ENCODE data around the gene RRP15.

The RRP15 gene

DNA sequence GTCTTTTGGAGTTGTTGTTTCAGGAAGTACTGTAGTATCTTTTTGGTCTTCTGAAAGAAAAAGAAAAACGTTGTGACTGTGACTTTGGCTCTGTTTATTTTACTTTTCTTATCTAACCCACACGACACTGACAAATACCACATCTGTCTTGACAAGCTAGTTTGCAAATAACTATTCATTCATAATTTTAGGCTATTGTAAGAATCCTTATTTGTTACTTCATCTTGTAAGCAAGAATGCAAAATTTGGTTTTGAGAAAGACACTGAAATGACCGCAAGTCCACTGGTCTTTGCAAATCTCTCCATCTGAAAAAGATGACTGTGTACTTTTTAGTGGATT lies 72.8 kb downstream of the RRP15 start:
- in situ Hi-C loops (cut with HindIII; ENCODE audit: low sequenced_read_pairs), result no loop called here

DNA sequence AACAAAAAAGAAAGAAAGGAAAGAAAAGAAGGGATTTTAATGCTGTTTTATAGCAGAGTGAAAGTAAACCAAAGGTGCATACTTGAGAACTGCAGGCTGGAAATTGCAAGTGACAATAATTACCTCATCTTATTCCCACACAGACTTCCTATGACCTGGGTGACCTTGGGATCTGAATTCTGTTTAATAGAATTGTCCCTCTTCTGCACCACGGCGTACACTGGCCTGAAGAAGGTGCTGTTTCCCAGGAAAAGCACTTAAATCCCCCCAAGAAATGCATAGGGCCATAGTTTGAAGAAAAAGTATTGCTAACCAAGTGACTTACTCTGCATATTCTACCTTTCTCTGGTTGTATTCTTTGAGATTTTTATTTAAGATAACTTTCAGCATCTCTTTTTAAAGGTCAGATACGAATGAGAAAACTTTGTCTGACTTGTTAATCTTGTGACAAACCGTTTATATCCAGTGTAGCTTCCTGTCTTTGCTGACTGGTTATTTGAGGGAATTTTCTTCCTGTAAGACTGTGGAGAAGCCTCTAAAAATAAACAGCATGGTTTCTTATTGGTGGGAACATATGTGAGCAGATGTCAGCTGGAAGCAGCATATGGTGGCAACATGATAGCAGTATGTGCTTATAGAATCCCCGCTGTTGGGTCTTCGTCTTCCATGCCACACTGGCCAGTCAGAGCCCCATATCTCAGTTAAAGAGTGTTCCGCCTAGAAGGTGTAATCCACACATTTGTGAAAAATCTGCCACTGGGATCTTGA lies 76.4 kb downstream of the RRP15 start:
- in situ Hi-C loops (cut with HindIII; ENCODE audit: low sequenced_read_pairs), result no loop called here

DNA sequence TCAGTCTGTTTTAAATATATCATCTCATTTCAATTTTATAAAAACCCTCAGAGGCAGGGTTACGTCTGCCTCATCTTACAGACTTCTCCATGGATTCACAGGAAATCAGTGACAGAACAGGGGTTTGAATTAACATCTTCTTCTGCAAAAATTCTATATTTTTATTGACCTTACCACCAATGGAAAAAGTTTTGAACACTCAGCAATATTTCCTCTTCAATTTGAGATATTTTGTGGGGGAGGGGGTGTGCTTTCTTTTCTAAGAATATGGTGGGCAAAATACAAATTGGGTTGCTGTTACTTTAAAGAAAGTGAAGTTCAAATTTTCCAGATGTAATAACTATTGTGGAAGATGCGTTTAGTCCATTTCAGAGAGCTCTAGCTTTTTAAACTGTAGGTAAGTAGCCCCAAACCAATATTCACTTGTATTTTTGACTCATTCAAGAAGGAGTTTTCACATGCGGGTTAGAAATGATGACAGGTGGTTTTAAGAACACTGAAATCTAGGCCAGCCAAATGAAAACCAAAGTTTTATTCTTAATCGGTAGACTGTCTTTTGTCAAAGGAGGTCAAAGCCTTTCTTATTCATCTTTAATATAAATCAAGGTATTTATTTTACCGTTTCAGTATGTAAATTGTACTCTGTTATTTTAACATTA lies 77.5 kb downstream of the RRP15 start:
- in situ Hi-C loops (cut with HindIII; ENCODE audit: low sequenced_read_pairs), result no loop called here

DNA sequence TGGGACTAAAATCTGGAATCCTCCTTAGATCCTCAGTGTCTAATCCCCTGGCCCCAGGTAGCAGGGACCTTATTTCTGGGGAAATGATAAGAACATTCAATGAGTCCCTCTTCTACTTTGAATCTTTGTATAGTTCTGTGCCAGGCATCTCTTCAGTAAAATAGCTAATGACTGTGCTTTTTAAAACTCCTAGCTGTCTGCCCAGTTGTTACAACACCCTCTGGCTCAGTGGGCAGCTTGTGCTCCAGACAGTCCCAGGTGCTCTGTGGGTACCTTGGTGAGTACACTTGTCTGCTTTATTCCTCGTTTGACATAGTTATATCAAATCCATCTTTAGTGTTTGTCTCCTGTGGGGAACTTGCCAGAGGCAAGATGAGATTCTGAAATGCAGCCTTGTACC lies 78.0 kb downstream of the RRP15 start:
- in situ Hi-C loops (cut with HindIII; ENCODE audit: low sequenced_read_pairs), result no loop called here

DNA sequence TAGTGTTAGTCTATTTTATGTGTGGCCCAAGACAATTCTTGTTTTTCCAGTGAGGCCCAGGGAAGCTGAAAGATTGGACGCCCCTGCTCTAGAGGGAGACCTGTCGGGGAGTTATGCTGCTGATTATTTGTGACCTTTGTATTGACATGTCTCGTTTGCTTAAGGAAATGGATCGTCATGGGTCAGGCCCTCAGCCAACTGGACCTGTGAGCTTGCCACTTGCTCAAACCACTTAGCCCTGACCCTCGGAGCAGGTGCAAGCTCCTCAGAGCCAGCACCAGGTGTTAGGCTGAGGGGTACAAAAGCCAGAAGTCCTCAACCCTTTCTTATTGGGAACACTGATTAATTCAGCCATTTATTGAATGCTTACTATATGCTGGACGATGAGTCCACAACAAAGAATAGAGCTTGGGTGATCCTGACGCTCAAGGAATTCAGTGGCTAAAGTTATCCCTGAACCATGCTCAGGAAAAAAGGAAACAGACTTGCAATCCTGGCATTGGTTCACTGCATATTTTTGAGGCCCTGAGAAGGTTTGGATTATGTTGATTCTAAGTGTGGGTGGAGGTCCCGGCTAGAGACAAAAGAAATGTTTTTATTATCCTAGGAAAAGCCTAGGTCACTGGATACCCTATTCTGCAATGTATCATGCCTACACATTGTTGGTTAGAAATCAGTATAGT lies 79.1 kb downstream of the RRP15 start:
- in situ Hi-C loops (cut with HindIII; ENCODE audit: low sequenced_read_pairs), result no loop called here

DNA sequence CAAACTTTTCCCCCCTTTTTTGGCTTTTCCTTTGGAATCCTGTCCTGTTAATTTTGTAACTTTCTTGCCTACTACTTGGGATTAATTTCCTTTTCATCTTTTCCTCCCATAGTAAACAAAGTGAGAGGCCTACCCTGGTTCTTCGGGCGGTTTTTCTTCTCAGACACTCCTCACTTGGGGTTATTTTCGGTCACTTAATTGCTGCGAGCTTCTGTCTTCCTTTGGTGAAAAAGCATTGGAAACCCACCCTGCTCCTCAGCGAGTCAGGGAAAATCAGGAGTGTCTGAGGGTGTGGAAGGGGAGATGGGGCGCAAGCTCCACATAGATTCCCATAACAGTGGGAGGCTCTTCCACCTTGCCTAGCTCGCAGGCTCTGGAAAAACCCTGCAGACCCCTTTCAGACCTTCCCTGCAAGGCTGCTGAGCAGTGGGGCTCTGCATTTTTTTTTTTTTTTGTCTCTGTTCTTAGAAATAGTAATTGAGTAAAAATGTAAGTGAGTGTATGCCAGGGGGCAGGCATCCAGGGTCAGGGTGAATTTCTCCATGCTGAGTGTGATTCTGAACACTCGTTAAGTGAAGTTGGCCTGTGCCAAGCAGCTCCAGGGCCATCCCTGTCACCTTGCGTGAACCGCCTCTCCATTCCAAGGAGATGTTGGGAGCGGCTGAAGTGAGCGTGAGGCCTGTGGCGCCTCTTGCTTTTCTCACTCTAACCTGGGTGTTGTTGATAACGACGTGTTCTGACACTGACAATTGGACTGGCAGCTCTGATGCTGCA lies 80.3 kb downstream of the RRP15 start:
- in situ Hi-C loops (cut with HindIII; ENCODE audit: low sequenced_read_pairs), result no loop called here

DNA sequence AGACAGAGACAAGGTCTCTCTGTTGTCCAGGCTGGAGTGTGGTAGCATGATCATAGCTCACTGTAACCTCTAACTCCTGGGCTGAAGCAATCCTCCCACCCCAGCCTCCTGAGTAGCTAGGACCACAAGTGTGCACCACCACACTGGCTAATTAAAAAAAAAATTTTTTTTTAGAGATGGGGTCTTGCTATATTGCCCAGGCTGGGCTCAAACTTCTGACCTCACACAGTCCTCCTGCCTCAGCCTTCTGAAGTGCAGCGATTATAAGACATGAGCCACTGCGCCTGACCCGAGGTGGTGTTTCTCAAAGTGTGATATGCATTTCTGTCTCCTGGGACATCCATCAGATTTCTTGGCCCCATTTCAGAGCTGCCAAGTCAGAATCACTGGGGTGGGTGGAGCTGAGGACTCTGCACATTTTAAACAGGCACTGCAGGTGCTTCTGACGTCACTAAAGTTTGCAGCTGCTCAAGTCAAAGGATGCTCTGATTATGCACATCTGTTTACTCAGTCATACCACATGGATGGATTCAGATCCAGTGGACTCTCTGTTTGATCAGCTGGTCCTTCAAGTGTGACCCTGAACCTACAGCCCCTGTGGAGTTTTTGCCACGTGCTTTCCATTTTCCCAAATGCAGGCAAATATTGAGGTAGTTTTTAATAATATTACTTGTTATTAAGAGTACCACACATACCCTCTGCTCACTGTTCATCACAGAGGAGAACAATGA lies 81.4 kb downstream of the RRP15 start:
- in situ Hi-C loops (cut with HindIII; ENCODE audit: low sequenced_read_pairs), result no loop called here

DNA sequence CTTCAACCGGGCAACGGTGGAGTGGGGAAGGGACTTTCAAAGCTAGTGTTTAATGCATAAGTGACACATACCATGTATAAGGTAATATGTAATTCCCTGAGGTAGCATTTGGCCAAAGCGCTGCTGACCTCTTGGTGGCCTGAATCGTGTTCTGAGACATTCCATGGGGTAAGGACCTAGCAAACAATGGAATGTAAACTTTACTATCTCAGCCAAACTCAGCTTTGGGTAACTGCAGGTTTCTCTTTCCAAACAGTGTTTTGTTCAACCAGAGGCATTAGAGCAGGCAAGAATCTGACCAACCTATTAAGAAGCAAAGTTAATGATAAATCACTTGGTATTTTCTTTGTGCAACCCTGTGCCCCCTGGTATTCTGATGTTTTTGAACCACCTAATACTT lies 82.0 kb downstream of the RRP15 start:
- in situ Hi-C loops (cut with HindIII; ENCODE audit: low sequenced_read_pairs), result no loop called here

DNA sequence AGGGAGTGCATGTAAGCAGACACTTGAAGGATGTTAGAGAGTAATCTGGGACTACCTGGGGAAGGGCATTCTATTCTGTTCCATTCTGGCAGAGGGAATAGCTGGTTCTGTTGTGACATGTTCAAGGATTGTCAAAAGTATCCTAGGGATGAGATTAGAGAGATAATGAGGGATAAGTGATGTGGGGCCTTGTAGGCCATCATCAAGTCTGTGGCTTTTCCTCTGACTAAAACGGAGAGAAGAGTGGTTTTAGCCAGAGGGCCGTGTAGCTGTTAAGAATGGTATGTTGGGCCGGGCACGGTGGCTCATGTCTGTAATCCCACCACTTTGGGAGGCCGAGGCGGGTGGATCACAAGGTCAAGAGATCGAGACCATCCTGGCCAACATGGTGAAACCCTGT lies 83.6 kb downstream of the RRP15 start:
- in situ Hi-C loops (cut with HindIII; ENCODE audit: low sequenced_read_pairs), result no loop called here

DNA sequence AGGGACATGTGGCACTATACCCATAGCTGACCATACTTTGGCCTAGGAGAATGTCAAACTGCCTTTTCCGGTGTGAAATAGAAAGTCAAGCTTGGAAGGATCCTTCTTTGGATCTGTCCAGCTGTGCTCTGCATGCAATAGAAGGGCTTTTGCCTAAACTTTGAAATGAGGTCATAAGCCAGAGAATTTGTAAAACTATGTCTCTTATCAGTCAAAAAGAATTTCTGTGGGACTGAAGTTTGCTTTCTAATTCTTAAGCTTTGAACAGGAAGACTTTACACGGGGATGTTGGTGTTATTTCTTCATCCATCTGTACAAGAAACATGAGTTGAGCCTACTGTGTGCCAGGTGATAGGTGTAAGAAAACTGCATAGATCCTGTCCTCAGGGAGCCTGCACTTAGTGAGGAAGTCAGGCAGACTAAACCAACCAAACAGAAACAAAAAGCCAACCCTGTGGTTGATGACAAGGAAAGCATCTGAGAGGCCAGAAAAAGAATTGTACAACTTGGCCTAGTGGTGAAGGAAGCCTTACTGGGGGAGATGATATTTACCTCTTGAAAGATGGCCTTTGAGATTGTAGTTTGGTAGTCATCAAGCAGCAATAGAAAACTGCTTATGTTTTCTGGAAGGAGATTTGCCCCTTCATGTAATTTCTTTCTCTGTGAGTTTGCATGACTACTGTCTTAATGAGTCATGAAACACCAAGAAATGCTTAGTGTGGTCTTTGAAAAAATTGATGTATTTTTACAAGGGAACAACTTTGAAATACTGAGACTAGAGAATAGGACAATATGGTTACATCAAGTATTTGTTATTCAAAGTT lies 84.8 kb downstream of the RRP15 start:
- in situ Hi-C loops (cut with HindIII; ENCODE audit: low sequenced_read_pairs), result no loop called here

DNA sequence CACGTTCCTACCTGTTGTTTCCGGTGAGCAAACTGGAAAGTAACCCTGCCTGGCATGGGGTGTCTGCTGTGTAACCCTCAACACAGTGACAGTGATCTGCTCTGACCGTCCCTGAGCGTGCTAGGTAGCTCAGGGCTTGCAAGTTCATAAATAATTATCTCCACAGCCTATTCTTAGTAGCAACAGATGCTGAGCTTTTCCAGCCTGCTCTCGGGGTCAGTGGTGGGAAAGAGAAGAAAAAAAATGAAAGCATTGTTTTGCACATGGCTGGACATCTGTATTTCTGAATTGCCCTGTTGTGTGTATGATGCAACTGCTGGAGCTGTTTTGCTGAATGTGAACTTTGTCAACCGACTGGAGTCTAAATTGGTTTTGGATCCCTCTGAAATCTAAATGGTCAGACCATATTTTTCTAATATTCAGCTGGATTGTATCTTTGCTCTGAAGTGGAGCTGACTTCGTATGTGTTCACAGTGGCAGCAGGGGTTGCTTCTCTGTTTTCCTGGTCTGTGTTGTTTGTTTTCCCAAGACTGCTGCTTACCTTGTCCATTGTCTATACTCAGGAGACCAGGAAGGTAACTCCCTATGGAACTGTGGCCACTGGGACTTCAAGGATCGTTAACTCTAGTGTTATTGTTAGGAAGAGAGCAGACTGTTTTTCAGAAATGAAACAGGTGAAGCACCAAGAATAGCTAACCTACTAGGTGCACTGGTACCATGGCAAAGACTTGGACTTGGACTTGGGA lies 87.0 kb downstream of the RRP15 start:
- in situ Hi-C loops (cut with HindIII; ENCODE audit: low sequenced_read_pairs), result no loop called here

DNA sequence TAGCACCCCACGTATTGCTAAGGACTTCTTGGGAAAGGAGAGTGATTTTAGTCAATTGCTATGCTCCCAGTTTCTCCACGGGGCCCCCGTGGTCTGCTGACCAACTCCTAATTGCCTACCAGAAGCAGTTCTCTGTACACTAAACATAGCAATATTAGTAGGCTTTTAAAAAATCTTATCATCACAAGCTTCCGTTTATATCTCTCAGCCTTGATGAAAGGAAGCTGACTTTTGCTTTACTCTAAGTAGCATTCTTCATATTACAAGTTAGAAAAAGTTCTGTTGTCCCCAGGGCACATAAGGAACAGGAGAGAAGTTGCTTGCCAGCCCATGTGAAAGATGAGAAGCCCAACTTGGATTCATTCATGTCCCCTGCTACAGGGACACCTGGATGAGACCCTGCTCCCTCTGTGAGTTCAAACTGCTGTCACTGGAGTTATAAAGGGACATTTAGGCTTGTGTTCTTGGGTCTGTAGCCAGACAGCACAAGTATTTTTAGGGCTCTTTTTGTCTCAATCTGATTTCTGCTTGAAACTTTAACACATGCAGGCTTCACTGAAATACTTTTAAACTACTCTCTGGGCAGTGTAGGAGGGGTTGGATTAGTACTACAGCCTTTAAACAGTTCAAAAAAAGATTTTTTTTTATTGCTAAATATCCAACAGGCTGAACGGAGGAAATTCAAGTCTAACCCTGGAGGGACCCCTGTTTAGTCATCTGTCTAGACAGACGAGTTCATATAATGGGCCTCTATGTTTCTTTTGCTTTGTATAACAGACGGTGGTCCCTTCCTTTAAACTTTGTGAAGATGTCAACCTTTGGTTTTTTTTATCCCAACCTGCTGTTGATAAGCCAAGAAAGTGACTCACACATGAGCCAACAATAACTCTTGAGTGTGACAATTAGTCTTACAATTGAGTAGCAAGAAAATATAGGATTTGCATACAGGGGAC lies 89.6 kb downstream of the RRP15 start:
- in situ Hi-C loops (cut with HindIII; ENCODE audit: low sequenced_read_pairs), result no loop called here

DNA sequence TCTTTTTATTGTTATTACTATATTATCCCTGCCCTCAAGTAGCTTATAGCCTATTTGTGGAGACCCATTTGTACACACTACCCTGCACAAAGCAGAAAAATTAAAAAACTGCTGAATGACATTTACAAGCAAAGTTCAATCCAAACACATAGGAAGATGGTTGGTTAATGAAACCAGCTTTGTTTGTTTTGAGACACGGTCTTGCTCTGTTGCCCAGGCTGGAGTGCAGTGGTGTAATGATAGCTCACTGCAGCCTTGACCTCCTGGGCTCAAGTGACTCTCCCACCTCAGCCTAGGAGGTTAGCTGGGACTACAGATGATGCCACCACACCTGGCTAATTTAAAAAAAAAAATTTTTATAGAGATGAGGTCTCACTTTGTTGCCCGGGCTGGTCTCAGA lies 91.6 kb downstream of the RRP15 start:
- in situ Hi-C loops (cut with HindIII; ENCODE audit: low sequenced_read_pairs), result no loop called here

DNA sequence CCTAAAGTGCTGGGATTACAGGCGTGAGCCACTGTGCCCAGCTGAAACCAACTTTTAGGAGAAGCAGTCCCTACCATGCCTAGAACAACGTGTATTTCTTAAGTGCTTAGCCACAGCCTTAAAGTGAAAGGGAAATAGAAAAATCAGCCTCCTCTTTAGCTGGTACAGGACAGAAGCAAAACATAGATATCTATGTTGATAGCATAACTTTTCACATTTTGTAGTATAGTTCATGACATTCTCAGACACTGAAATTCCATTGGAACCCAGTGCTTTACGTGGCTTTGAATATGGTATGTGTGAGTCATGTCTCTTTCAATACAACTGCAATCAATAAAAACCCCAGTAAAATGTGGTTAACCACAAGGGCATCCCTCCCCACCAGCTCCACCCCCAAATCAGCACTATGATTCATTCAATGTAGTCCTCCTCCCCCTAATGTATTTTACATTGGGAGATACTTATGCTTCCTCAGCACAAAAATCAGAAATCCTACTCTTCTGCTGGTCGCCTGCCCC lies 92.1 kb downstream of the RRP15 start:
- in situ Hi-C loops (cut with HindIII; ENCODE audit: low sequenced_read_pairs), result no loop called here

DNA sequence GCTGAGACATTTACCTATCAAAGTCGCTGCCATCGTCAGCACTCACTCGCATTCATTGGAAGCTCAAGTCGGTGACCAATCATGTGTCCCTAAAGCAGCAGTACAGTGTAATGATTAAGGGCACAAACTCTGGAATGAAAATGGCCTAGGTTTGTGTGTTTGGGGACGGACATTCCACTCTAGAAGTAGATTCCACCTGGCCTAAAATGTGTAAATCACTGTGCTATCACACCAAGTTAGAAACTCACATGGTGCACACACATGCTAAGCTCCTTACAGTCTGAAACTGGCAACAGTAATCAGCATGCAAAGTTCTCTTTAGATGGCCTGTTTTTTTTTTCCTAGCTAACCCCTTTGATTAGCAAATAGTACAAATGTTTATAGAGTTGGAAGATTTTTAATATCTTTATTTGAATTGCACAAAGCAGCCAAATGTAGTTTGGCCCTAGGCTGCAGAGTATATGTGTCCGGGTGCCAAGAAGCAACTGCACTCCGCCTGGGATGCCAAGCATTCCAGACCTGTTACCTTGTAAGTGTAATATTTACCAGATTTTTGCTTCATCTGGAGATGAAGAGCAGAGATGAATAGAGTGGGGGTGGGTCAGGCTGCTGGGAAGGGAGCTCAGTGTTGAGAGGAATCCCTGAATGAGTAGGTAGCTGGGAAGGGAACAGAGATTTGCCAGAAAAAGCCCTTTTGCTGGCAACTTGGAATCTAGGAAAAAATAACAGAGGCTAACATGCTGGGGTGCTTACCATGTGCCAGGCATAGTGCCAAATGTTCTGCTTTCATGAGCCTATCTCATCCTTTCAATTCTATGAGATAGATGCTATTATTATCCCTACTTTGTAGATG lies 95.3 kb downstream of the RRP15 start:
- in situ Hi-C loops (cut with HindIII; ENCODE audit: low sequenced_read_pairs), result no loop called here

DNA sequence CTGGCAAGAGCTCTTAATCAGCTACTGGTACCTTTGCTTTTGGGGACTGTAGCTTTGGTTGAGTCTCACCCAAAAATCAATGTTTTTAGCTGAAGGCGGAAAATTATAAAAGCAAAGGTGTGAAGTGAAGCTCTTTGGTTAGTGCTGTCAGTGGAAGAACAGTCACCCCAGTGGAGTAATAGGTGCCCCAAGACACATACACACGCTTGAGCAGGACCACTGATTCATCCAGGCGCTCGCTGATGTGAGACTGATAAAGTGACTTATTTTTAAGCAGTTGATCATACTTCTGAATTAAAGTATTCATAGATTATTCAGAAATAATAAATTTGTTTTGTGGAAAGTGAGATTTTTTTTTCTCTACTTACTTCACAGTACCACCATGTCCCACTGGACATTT lies 97.2 kb downstream of the RRP15 start:
- in situ Hi-C loops (cut with HindIII; ENCODE audit: low sequenced_read_pairs), result no loop called here

DNA sequence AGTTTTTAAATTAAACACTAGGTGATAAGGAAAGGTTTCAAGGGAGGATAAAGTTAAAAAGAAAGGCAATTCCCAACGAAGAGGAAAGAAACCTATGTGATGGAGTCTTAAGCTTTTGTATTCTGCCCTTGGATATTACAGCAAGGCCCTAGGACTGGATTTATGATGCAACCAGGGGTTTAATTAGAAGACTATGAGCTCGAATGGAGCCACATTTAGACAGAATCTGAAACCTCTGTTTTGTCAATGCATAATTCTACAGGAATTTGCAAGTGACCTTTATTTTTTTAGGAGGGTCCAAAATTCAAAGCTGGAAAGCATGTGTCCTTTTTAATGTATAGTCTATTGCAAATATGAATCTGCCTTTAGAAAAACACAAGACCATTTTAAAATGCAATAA lies 98.0 kb downstream of the RRP15 start:
- in situ Hi-C loops (cut with HindIII; ENCODE audit: low sequenced_read_pairs), result no loop called here

Data from DLD1 (cell line).